Gastrocnemius medialis (tissue), 4 donors: ENCODE results near the gene ECI2.

Source experiments
- CTCF ChIP-seq, 5 experiments: fragments of 450-650 bp in 3 of 5; fragments of 200-600 bp in 2 of 5; sonication (generic) in 2 of 5; IDR thresholded peaks in 4 of 5; conservative IDR thresholded peaks in 1 of 5; 1 replicate in 4 of 5; 2 replicates in 1 of 5; pipeline ENCODE4 v1.5.1; 2016 to 2019; ENCODE audit warnings: antibody characterized with exemption in 5 of 5, mild to moderate bottlenecking in 3 of 5, moderate library complexity in 3 of 5
- POLR2A ChIP-seq, 2 donors: fragments of 450-650 bp; IDR thresholded peaks; one replicate each; pipeline ENCODE4 v1.6.1; 2017; ENCODE audit warnings: antibody characterized with exemption in 2 of 2, mild to moderate bottlenecking in 2 of 2, moderate library complexity in 2 of 2

GRCh38 chr6:4129446-4129845 lies 5.9 kb downstream of the ECI2 start:
- TF ChIP-seq CTCF (IDR thresholded peaks at IDR 0.05 in 4 of 5, conservative IDR thresholded peaks at IDR 0.05 in 1 of 5) (no peak), POLR2A (IDR thresholded peaks at IDR 0.05) (no peak)
